H1 (cell line): ENCODE measurements around the gene PBX2.

Experiments used
- CTCF ChIP-seq, 3 experiments: IDR thresholded peaks; 1 replicate in 2 of 3; 2 replicates in 1 of 3; pipeline versions ENCODE4 v1.5.1 to v1.6.1; 2011; ENCODE audit warnings: low read length in 3 of 3, mild to moderate bottlenecking in 3 of 3, inconsistent platforms in 2 of 3, low read depth in 1 of 3, moderate library complexity in 1 of 3; ENCODE audit not compliant: insufficient read depth in 1 of 3; ENCODE audit errors: control extremely low read depth in 1 of 3
- EZH2 ChIP-seq: fragments of 200-600 bp; sonication (generic); IDR thresholded peaks from 2 replicates; pipeline ENCODE4 v1.7.1; 2012; ENCODE audit warnings: low read depth, mild to moderate bottlenecking, moderate library complexity, low read length, inconsistent platforms; ENCODE audit not compliant: severe bottlenecking
- MAFK ChIP-seq: IDR thresholded peaks from 2 replicates; pipeline ENCODE4 v1.6.1; 2012; ENCODE audit warnings: low read depth, mild to moderate bottlenecking, improper control_type of control experiment, low read length
- NRF1 ChIP-seq: IDR thresholded peaks from 2 replicates; pipeline ENCODE4 v1.6.1; 2011; ENCODE audit warnings: mild to moderate bottlenecking, low read depth, low read length, improper control_type of control experiment
- POLR2A ChIP-seq, 2 experiments: IDR thresholded peaks; 1 replicate in 1 of 2; 2 replicates in 1 of 2; pipeline ENCODE4 v1.6.1; 2011; ENCODE audit warnings: low read depth in 2 of 2, low read length in 2 of 2, mild to moderate bottlenecking in 2 of 2; ENCODE audit errors: control extremely low read depth in 1 of 2
- RAD21 ChIP-seq, 2 experiments: IDR thresholded peaks in 1 of 2; conservative IDR thresholded peaks in 1 of 2; 2 replicates each; pipeline ENCODE4 v1.6.1; 2011; ENCODE audit warnings: low read depth in 2 of 2, low read length in 2 of 2, improper control_type of control experiment in 1 of 2, inconsistent platforms in 1 of 2, mild to moderate bottlenecking in 1 of 2, moderate library complexity in 1 of 2

DNA sequence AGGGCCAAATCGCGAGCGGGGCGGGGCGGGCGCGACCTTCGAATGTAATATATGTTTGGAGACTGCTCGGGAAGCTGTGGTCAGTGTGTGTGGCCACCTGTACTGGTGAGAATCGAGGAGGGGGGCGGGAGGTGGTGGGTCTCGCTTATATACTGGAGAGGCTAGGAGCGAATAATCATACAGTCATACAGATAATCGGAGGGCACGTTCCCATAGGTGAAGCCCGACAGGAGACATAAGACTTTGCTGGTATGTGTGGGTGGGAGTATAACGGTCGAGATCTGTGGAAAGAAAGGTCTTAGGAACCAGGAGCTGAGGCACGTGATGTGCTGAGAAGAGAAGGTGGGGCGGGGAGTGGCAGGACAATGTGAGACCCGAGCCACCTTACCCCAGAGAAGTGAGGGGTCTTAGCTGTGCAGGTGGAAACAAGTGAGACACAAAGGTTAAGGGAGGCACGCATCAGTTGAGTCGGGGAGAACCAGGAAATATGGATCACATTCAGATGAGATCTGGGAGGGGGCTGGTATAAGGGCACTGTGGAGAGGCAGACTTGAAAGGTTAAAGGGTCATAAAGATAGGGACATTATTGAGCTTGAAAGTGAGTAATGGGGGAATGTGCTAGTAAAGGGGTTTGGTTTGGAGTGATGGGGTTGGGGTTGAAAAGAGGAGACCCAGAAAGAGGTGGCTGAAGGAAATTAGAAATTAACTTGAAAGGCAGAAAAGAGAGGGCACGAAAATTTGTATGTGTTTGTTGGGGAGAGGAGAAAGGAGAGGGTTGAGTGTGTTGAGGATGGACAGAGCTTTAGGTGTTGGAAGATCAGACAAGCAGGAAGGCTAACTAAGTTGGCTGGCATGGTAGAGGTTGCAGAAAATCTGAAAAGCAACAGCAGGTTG lies 11.2 kb downstream of the PBX2 start:
- no peak for TF ChIP-seq RAD21 (IDR thresholded peaks at IDR 0.05 in 1 of 2, conservative IDR thresholded peaks at IDR 0.05 in 1 of 2; ENCODE audit: low read depth in 2 of 2, low read length in 2 of 2)
- TF ChIP-seq EZH2: no peak
- TF ChIP-seq NRF1: no peak
- TF ChIP-seq CTCF (IDR thresholded peaks at IDR 0.05; ENCODE audit: control extremely low read depth in 1 of 3, insufficient read depth in 1 of 3, low read depth in 1 of 3, low read length in 3 of 3): no peak
- no peak; a peak in 1 of 3 replicates for TF ChIP-seq POLR2A (IDR thresholded peaks at IDR 0.05; ENCODE audit: control extremely low read depth in 1 of 2, low read depth in 2 of 2, low read length in 2 of 2)
- TF ChIP-seq MAFK: no peak
